Heart left ventricle (tissue), 16 donors: ENCODE results near the gene AP3S1. TPM values are rescaled to one million over a fixed set of nuclear protein-coding genes. Genes with fewer than 3 reads are reported as not detected.

Experiments used
- ATAC-seq, 4 donors: fragments of 200-7000 bp; cut with Tn5 transposase; one replicate each; pipeline ENCODE4 v1.9.1; 2020 to 2022; ENCODE audit warnings: moderate library complexity in 4 of 4, mild to moderate bottlenecking in 3 of 4, moderate number of reproducible peaks in 1 of 4
- DNase-seq, 5 donors: peaks; one replicate each; pipeline ENCODE4 v3.0.0-alpha.2; 2020
- H3K27ac ChIP-seq, 12 donors: fragments of 200-600 bp; sonication (generic) in 4 of 12; one replicate each; pipeline versions ENCODE4 v1.5.0 to v1.8.0; 2016 to 2022; ENCODE audit warnings: mild to moderate bottlenecking in 2 of 12
- H3K27me3 ChIP-seq, 9 donors: fragments of 200-600 bp; sonication (generic) in 2 of 9; one replicate each; pipeline versions ENCODE4 v1.5.1 to v1.8.0; 2016 to 2022; ENCODE audit warnings: mild to moderate bottlenecking in 3 of 9
- H3K36me3 ChIP-seq, 9 donors: fragments of 200-600 bp; sonication (generic) in 2 of 9; one replicate each; pipeline versions ENCODE4 v1.5.0 to v1.8.0; 2018 to 2022; ENCODE audit warnings: mild to moderate bottlenecking in 2 of 9
- H3K4me1 ChIP-seq, 12 donors: fragments of 200-600 bp; sonication (generic) in 4 of 12; one replicate each; pipeline versions ENCODE4 v1.5.0 to v1.8.0; 2016 to 2022; ENCODE audit warnings: mild to moderate bottlenecking in 3 of 12
- H3K4me3 ChIP-seq, 12 donors: fragments of 200-600 bp; sonication (generic) in 4 of 12; one replicate each; pipeline versions ENCODE4 v1.5.0 to v1.8.0; 2017 to 2022; ENCODE audit warnings: mild to moderate bottlenecking in 9 of 12, moderate library complexity in 4 of 12
- H3K9me3 ChIP-seq, 12 donors: fragments of 200-600 bp; sonication (generic) in 4 of 12; one replicate each; pipeline versions ENCODE4 v1.5.0 to v1.8.0; 2016 to 2022; ENCODE audit warnings: mild to moderate bottlenecking in 1 of 12
- POLR2A ChIP-seq, 2 donors: fragments of 450-650 bp; IDR thresholded peaks; one replicate each; pipeline ENCODE4 v1.6.1; 2017; ENCODE audit warnings: antibody characterized with exemption in 2 of 2, mild to moderate bottlenecking in 2 of 2, moderate library complexity in 2 of 2
- WGBS, 4 donors: extraction: QIAGEN DNeasy Blood & Tissue Kit in 2 of 4; methylation state at CpG; one replicate each; pipeline versions ENCODE4 v1.1.5 to v1.1.7; 2013 to 2018; 5-methylcytosine and 5-hydroxymethylcytosine counted together
- intact Hi-C, 10 donors: fragments of 100-400 bp; cut with DNase I; formaldehyde crosslinking; loops; one replicate each; pipeline versions ENCODE4 v1.11.1 to v1.14.2; 2022
- long read RNA-seq, 3 donors: library from polyadenylated mRNA; unstranded; transcript quantifications; one replicate each; pipeline ENCODE4 v2.0.0, GENCODE V29; 2020 to 2021
- polyA plus RNA-seq, 2 donors: library from polyadenylated mRNA; stranded (reverse); fragments of 200-250 nt; gene quantifications; one replicate each; pipeline ENCODE4 v1.2.3, GENCODE V29; 2013
- total RNA-seq, 9 donors: library from RNA; depleted of rRNA in 2 of 9; stranded (reverse); fragments of >200 nt in 2 of 9; fragmentation: NEBNext Ultra II Directional in 3 of 9; extraction: Animal tissue kit (Norgen Biotek cat#: 25700) in 3 of 9; gene quantifications; one replicate each; pipeline versions ENCODE4 v1.1.0 to v1.2.4, GENCODE V29; 2016 to 2023
- TF ChIP-seq, protein P1 (sequence below), 12 donors: fragments of 200-600 bp; sonication (generic) in 4 of 12; IDR thresholded peaks; one replicate each; pipeline versions ENCODE4 v1.5.0 to v1.8.0; 2018 to 2022; ENCODE audit warnings: antibody characterized with exemption in 12 of 12, mild to moderate bottlenecking in 5 of 12
- donor health status: ischemic (EF 13 %, LVEDD 7.1; RV severe dilation, severe dysfunction).
- donor health status: healthy with polysubstance abuse.
- donor health status: DM: no; HTN: yes; CAD: no.
- donor health status: DM: no; HTN: no; CAD: no.
- donor health status: ischemic (EF 25% LVEDD 6.9; RV normal size, moderate dysfunction).
- donor health status: ischemic (EF 25% LVEDD 5.7; RV mildly dilated, moderate dysfunction).
- donor health status: healthy.
- donor health status: DM: yes; HTN: yes; CAD: no.
- donor health status: ischemic (EF 35%, LVEDD 5.7; RV mildly dilated, moderate dysfunction).
- donor health status: nonischemic (EF 11% LVEDD 7.7; RV severe dilation, severe dysfunction).
- donor health status: DM: yes; HTN: yes; CAD: no.
- donor health status: PGD.
- donor health status: ischemic (EF 29% LVEDD 5.4; RV normal size, mild dysfunction).
- donor health status: nonischemic (EF 23%, LVEDD 6.1; RV moderate dilation, normal function).

AP3S1 gene
- total RNA-seq (10 to 100 TPM; 20.3 to 56.4 (median 46.6) TPM), polyA plus RNA-seq (10 to 100 TPM; 40.8 to 42.1 TPM)
- long read RNA-seq, donor 1, transcript AP3S1-201 (6 exons, 1,730 nt), result major isoform, 50 of 65 reads
- long read RNA-seq, donor 1, partial matches to known transcripts, result 2 of 65 reads
- long read RNA-seq, donor 1, other reads (novel, unspliced or antisense), result 10 of 65 reads
- long read RNA-seq, donor 2, transcript AP3S1-204 (8 exons, 718 nt), result minor isoform, 5 of 112 reads
- long read RNA-seq, donor 2, transcript AP3S1-201 (6 exons, 1,730 nt), result major isoform, 86 of 112 reads
- long read RNA-seq, donor 2, partial matches to known transcripts, result 2 of 112 reads
- long read RNA-seq, donor 2, other reads (novel, unspliced or antisense), result 17 of 112 reads
- long read RNA-seq, donor 3, transcript AP3S1-201 (6 exons, 1,730 nt), result major isoform, 34 of 46 reads
- long read RNA-seq, donor 3, partial matches to known transcripts, result 0 of 46 reads
- long read RNA-seq, donor 3, other reads (novel, unspliced or antisense), result 10 of 46 reads

DNA sequence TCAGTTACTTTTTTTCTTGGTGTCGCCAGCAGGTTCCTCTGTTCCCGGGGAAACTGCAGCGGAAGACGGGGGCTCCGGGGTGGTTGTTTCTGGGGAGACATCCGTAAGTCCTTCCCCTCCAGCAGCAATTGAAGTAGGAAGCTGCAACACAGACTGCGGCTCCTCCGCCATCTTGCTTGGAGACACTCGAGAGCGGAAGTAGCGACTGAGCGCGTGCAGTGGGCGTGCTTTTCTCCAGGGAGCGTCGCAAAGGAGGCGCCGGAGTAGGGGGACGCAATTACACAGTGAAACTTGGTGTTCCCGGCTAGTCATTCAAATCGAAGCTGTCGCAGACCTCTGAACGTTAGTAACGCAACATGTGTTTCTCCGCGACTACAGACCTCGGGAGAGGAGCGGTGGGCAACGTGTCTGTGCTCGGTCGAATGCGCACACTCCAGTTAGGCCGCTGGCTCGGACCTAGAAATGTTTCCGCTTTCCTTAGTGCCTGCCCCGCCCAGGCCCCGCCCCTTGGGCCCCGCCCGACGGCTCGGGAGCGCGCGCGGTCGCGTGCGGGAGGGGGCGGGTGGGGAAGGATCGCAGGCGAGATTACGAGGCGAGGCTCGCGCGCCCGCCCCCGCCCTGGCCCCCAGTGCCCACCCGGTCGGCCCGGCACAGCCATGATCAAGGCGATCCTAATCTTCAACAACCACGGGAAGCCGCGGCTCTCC lies at the start of gene AP3S1, which contains the start of gene ATG12:
Gene AP3S1 (plus strand): TSS at position 554 of the 707 bp plus-strand sequence. CDS start 103 bp downstream, at position 657.
Gene ATG12 (minus strand): TSS at position 184 of the 707 bp plus-strand sequence. CDS start 13 bp downstream, at position 171.
- ATAC-seq, result peak; percentile 91 to 97 (median 96)
- H3K36me3 ChIP-seq, result peaks cover under 1 to 17% (median 11%) of the 10 kb centered on the region in 9 donors
- H3K27me3 ChIP-seq, result no peaks in the 10 kb centered on the region
- TF ChIP-seq POLR2A (IDR thresholded peaks at IDR 0.05), result peak in 1 of 2 donors; percentile 42
- TF ChIP-seq, protein P1, sequence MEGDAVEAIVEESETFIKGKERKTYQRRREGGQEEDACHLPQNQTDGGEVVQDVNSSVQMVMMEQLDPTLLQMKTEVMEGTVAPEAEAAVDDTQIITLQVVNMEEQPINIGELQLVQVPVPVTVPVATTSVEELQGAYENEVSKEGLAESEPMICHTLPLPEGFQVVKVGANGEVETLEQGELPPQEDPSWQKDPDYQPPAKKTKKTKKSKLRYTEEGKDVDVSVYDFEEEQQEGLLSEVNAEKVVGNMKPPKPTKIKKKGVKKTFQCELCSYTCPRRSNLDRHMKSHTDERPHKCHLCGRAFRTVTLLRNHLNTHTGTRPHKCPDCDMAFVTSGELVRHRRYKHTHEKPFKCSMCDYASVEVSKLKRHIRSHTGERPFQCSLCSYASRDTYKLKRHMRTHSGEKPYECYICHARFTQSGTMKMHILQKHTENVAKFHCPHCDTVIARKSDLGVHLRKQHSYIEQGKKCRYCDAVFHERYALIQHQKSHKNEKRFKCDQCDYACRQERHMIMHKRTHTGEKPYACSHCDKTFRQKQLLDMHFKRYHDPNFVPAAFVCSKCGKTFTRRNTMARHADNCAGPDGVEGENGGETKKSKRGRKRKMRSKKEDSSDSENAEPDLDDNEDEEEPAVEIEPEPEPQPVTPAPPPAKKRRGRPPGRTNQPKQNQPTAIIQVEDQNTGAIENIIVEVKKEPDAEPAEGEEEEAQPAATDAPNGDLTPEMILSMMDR (IDR thresholded peaks at IDR 0.05), result no peak
- peak; percentile 92 to 95 (median 93) for DNase-seq
- H3K4me3 ChIP-seq, result peak within 1 kb of the TSS; percentile 73 to 97 (median 86)
- WGBS, 4 donors, result 0 to 9% (median 8%) methylated on average over 21 to 65 of the region's 65 CpGs
- intact Hi-C loops, result loop anchor here in 7 of 10 donors (2.0 to 10.0 kb wide), 9 partner anchors 207 to 527 kb away; partner anchors contain the start of genes TMED7 (in 4 of the 7), COMMD10 (in 1 of the 7) and FEM1C (in 1 of the 7)
- peaks cover 0 to 74% (median 60%) of the 10 kb centered on the region in 12 donors for H3K4me1 ChIP-seq
- peak within 1 kb of the TSS; percentile 88 to 98 (median 96) for H3K27ac ChIP-seq
- H3K9me3 ChIP-seq, result no peaks in the 10 kb centered on the region

DNA sequence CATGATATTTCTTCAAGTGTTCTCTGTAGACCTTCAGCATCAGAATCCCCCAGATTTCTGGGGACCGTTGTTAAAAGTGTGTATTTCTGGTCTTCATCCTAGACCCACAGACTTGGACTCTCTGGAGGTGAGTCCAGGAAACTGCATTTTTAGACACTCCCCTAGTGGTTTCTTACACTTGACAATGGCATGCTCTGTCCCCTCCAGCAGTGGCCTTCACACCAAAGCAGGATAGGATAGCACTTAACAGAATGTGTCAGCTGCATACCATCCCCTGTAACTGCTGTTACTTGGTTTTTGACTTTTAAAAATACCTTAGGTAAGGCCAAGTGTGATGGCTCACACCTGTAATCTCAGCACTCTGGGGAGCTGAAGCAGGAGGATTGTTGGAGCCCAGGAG lies 46.0 kb upstream of the AP3S1 start:
- TF ChIP-seq, protein P1 (IDR thresholded peaks at IDR 0.05), result no peak
- TF ChIP-seq POLR2A (IDR thresholded peaks at IDR 0.05), result no peak
- Histone ChIP-seq H3K27ac (no peak overlapping the region), H3K36me3 (no peaks in the 10 kb centered on the region), H3K9me3 (no peaks in the 10 kb centered on the region), H3K4me3 (no peak overlapping the region), H3K4me1 (peaks cover 0 to 3% (median 0%) of the 10 kb centered on the region in 12 donors), H3K27me3 (peaks cover 0 to 4% (median 0%) of the 10 kb centered on the region in 9 donors)
- ATAC-seq (no peak), DNase-seq (no peak)
- 81 to 94% (median 85%) methylated on average over 1 of the region's 1 CpG for WGBS, 4 donors
- intact Hi-C loops, result no loop called here

DNA sequence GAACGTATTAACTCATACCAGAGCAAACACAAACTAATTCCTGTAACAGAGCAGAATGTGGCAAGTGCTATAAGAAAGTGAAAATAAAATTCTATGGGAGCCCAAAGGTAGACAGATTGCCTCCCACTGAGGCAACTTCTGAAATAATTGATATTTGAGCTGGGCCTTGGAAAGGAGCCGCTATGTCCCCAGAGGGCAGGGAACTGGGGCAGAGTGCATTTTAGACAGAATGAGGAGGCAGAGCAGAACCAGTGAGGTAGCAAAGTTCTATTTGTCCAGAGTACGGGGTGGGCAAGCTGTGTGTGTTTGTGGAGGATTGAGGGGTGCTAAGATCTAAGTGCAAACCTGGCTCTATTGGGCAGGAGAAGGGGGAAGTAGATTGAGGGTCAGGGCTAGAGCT lies 45.1 kb upstream of the AP3S1 start:
- DNase-seq (no peak), ATAC-seq (no peak)
- 91 to 96% (median 94%) methylated on average over 3 of the region's 3 CpGs for WGBS, 4 donors
- intact Hi-C loops, result no loop called here
- H3K27ac ChIP-seq, result no peak overlapping the region
- peaks cover 0 to 3% (median 0%) of the 10 kb centered on the region in 12 donors for H3K4me1 ChIP-seq
- H3K4me3 ChIP-seq, result no peak overlapping the region
- no peaks in the 10 kb centered on the region for H3K27me3 ChIP-seq
- TF ChIP-seq, protein P1 (IDR thresholded peaks at IDR 0.05), result no peak
- TF ChIP-seq POLR2A (IDR thresholded peaks at IDR 0.05), result no peak
- no peaks in the 10 kb centered on the region for H3K9me3 ChIP-seq
- H3K36me3 ChIP-seq, result no peaks in the 10 kb centered on the region
